Vagina (tissue), 2 donors: ENCODE measurements around the gene SMG7.

Source experiments
- POLR2A ChIP-seq, 2 donors: fragments of 450-650 bp; IDR thresholded peaks; one replicate each; pipeline ENCODE4 v1.6.1; 2017; ENCODE audit warnings: antibody characterized with exemption in 2 of 2, mild to moderate bottlenecking in 2 of 2, moderate library complexity in 2 of 2
- POLR2AphosphoS5 ChIP-seq, 2 donors: sonication (generic); formaldehyde crosslinking; IDR thresholded peaks; one replicate each; pipeline ENCODE4 v1.9.0; 2017; ENCODE audit warnings: antibody characterized with exemption in 2 of 2, mild to moderate bottlenecking in 2 of 2, low read depth in 1 of 2; ENCODE audit not compliant: insufficient read depth in 1 of 2
- TF ChIP-seq, protein P1 (sequence below), 3 experiments: fragments of 450-650 bp in 2 of 3; fragments of 200-600 bp in 1 of 3; sonication (generic) in 1 of 3; IDR thresholded peaks; one replicate each; pipeline ENCODE4 v1.5.1; 2017 to 2019; ENCODE audit warnings: antibody characterized with exemption in 3 of 3, mild to moderate bottlenecking in 2 of 3, moderate library complexity in 2 of 3

DNA sequence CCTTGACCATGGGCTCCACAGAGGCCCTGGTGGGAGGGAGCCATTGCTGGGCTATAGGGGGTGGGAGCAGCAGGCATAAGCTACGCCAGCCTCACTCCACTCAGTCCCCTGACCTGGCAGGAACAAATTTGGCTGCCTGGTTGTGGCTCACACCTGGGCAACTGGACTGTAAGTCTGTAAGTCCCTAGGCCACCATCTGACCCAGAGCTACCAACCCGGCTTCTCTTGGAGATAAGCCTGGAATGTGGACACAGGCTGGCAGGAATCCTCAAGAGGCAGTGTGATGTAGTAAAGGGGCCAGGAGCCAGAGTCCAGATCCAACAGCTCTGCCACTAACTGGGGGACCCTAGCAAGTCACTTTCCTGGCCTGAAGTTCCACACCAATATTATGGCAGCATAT lies 106.6 kb downstream of the SMG7 start:
- TF ChIP-seq, protein P1, sequence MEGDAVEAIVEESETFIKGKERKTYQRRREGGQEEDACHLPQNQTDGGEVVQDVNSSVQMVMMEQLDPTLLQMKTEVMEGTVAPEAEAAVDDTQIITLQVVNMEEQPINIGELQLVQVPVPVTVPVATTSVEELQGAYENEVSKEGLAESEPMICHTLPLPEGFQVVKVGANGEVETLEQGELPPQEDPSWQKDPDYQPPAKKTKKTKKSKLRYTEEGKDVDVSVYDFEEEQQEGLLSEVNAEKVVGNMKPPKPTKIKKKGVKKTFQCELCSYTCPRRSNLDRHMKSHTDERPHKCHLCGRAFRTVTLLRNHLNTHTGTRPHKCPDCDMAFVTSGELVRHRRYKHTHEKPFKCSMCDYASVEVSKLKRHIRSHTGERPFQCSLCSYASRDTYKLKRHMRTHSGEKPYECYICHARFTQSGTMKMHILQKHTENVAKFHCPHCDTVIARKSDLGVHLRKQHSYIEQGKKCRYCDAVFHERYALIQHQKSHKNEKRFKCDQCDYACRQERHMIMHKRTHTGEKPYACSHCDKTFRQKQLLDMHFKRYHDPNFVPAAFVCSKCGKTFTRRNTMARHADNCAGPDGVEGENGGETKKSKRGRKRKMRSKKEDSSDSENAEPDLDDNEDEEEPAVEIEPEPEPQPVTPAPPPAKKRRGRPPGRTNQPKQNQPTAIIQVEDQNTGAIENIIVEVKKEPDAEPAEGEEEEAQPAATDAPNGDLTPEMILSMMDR (IDR thresholded peaks at IDR 0.05) = no peak
- TF ChIP-seq POLR2AphosphoS5 (IDR thresholded peaks at IDR 0.05; ENCODE audit: insufficient read depth in 1 of 2, low read depth in 1 of 2) = no peak
- TF ChIP-seq POLR2A (IDR thresholded peaks at IDR 0.05) = no peak
